ENCODE data around the gene ADCY9.

Gene ADCY9

GRCh38 chr16:4109250-4109736, 6.9 kb downstream of the ADCY9 start:
- no peak overlapping the region for H3K27ac ChIP-seq
- TF ChIP-seq CTCF (conservative IDR thresholded peaks at IDR 0.05; ENCODE audit: low read depth): no peak
- DNase-seq (ENCODE audit: low spot score): no peak
- ChIA-PET POLR2A (ENCODE audit: low non-redundant PET) (no interaction called here), CTCF (no interaction called here)

GRCh38 chr16:4106516-4106915, 9.7 kb downstream of the ADCY9 start:
- DNase-seq (ENCODE audit: low spot score): no peak
- H3K27ac ChIP-seq: no peak overlapping the region; the same call in 1 of the 2 replicates
- ChIA-PET CTCF (interaction anchor here (1.6 kb wide), 1 partner anchor 147 kb away, joined by 5 read pairs; no protein-coding TSS in a partner anchor), POLR2A (ENCODE audit: low non-redundant PET) (interaction anchor here (0.5 kb wide), 1 partner anchor 38 kb away, joined by 5 read pairs; no protein-coding TSS in a partner anchor)
- TF ChIP-seq CTCF (conservative IDR thresholded peaks at IDR 0.05; ENCODE audit: low read depth): no peak

- ChIA-PET POLR2A (ENCODE audit: low non-redundant PET) (no interaction called here), CTCF (interaction anchor here (0.5 to 1.6 kb wide), 2 partner anchors 148 to 224 kb away, joined by 3 to 5 read pairs; no protein-coding TSS in a partner anchor)
- no peak for TF ChIP-seq CTCF (conservative IDR thresholded peaks at IDR 0.05; ENCODE audit: low read depth)
- H3K27ac ChIP-seq: no peak overlapping the region; the same call in 1 of the 2 replicates
- no peak for DNase-seq (ENCODE audit: low spot score)
Observed at GRCh38 chr16:4105848-4106247, 10.4 kb downstream of the ADCY9 start.

GRCh38 chr16:4103745-4104144, 12.5 kb downstream of the ADCY9 start:
- TF ChIP-seq CTCF (conservative IDR thresholded peaks at IDR 0.05; ENCODE audit: low read depth): no peak

GRCh38 chr16:4101421-4102219, 14.6 kb downstream of the ADCY9 start:
- TF ChIP-seq CTCF (conservative IDR thresholded peaks at IDR 0.05; ENCODE audit: low read depth): no peak
- no peak for DNase-seq (ENCODE audit: low spot score)
- ChIA-PET CTCF (no interaction called here), POLR2A (ENCODE audit: low non-redundant PET) (interaction anchor here (0.6 kb wide), 1 partner anchor 170 kb away, joined by 5 read pairs; no protein-coding TSS in a partner anchor)
- no peak overlapping the region for H3K27ac ChIP-seq

More at GRCh38 chr16:4103745-4104144, 12.5 kb downstream of the ADCY9 start:
- POLR2A ChIA-PET (ENCODE audit: low non-redundant PET): no interaction called here
- H3K27ac ChIP-seq: no peak overlapping the region
- CTCF ChIA-PET: no interaction called here
- DNase-seq (ENCODE audit: low spot score): no peak

- ChIA-PET POLR2A (ENCODE audit: low non-redundant PET) (no interaction called here), CTCF (no interaction called here)
- TF ChIP-seq CTCF (conservative IDR thresholded peaks at IDR 0.05; ENCODE audit: low read depth): no peak
- no peak overlapping the region for H3K27ac ChIP-seq
- DNase-seq (ENCODE audit: low spot score): no peak
Observed at GRCh38 chr16:4098501-4098900, 17.7 kb downstream of the ADCY9 start.
